ENCODE data around the gene EPHA8. TPM values are rescaled to one million over a fixed set of nuclear protein-coding genes. Genes with fewer than 3 reads are reported as not detected.

The EPHA8 gene
- not detected in 2 replicates for total RNA-seq

DNA sequence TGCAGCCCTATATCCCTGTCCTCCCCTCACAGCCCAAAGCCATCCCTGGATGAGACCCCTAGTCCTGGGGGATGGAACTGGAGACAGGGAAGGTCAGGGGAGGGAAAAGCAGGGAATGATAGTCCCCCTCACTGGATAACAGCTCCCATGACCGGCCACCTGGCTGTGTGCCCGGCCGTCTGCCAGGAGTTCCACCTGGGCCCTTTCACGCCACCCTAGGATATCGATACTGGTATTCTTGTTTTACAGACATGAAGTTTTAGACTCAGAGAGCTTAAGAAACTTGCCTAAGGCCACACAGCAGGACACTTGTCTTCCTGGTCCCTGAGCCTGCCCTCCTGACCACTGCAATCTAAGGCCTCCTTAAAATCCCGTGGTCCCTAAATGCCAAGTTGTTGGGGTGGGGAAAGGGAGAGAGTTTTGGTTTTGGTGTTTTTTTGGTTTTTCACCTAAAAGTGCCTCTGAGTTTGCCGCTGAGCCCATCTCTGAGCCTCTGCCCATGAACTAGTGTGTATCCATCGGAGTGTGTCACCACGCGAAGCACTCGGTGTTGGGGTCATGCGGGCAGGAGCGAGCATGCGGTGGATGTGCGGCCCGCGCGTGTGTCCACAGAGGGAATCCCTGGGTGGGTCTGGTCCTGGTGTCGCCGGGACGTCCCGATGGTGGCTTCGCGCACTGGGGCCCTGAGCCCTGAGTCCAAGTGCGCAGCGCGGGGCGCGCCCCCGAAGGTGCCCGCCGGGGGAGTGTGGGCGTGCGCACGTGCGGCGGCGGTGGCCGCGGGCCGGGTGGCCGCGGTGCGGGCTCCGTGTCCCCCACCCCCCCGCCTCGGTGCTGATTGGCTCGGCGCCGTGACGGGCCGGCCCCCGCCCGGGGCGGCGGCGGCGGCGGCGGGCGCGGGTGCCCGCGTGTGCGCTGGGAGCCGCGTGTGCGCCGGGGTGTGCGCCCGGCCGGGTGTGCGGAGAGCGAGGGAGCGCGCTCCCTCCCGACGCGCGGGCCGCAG is at the start of gene EPHA8:
TSS of gene EPHA8 (plus strand) at position 906 of the 1,000 bp plus-strand sequence. CDS start 147 bp downstream, outside the sequence.

DNA sequence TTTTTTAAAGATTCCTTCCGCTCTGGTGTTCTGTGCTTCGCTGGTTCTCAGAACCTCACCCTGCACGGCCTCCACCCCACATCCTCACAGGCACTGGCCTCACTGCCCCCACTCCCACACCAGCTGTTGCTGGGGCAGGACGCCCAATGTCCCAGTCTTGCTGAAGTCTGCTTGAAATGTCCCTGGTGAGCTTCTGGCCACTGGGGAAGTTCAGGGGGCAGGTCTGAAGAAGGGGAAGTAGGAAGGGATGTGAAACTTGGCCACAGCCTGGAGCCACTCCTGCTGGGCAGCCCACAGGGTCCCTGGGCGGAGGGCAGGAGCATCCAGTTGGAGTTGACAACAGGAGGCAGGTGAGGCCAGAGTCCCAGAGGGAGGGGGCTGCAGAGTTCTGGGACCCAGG is 73.1 kb downstream of the EPHA8 start, which contains the start of gene C1QA:
TSS of gene C1QA (plus strand) at position 276 of the 400 bp plus-strand sequence. CDS start 989 bp downstream, outside the sequence.

GRCh38 chr1:22643381-22643780 is 80.1 kb downstream of the EPHA8 start, which contains the start of gene C1QC:
Gene C1QC, plus strand, starts transcription at chr1:22643633. Its CDS starts 391 bp downstream, at chr1:22644024.

DNA sequence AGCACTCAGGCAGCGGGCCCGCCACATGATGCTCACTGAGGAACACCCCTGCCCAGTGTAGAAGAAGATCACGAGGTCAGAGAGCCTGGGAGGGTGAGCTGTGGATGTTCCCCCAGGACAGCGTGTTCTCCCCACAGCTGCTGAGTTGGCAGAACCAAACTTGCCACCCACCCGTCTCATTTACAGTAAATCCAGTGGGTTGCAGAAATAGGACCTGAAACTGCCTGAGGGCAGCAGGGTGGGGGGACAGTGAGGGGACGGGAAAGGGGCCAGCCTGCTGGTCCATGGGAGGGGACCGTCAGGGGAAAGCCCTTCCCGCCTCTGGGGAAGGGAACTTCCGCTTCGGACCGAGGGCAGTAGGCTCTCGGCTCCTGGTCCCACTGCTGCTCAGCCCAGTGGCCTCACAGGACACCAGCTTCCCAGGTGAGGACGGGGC is 89.6 kb downstream of the EPHA8 start, which contains the start of gene C1QB:
TSS of gene C1QB (plus strand) at position 356 of the 436 bp plus-strand sequence. CDS start 6,227 bp downstream, outside the sequence.

Other genes starting within 250 kb of the EPHA8 start
- gene ZBTB40, start 111.6 kb upstream of the EPHA8 start, total RNA-seq = 6.0 and 8.3 TPM in 2 replicates
- not detected in 2 replicates for gene C1QA, start 73.1 kb downstream of the EPHA8 start, total RNA-seq
- not detected in 2 replicates for gene C1QC, start 80.1 kb downstream of the EPHA8 start, total RNA-seq
- gene C1QB, start 89.7 kb downstream of the EPHA8 start, total RNA-seq = not detected in 2 replicates
- 31.2 and 47.8 TPM in 2 replicates for gene EPHB2, start 147.3 kb downstream of the EPHA8 start, total RNA-seq